GM19043 (cell line): ENCODE measurements around the gene MMS22L.

Experiments used
- ATAC-seq: cut with Tn5 transposase; IDR thresholded peaks from one replicate; pipeline ENCODE4 v1.9.1; 2021; ENCODE audit warnings: low read depth; ENCODE audit not compliant: unreplicated experiment

MMS22L gene, protein sequence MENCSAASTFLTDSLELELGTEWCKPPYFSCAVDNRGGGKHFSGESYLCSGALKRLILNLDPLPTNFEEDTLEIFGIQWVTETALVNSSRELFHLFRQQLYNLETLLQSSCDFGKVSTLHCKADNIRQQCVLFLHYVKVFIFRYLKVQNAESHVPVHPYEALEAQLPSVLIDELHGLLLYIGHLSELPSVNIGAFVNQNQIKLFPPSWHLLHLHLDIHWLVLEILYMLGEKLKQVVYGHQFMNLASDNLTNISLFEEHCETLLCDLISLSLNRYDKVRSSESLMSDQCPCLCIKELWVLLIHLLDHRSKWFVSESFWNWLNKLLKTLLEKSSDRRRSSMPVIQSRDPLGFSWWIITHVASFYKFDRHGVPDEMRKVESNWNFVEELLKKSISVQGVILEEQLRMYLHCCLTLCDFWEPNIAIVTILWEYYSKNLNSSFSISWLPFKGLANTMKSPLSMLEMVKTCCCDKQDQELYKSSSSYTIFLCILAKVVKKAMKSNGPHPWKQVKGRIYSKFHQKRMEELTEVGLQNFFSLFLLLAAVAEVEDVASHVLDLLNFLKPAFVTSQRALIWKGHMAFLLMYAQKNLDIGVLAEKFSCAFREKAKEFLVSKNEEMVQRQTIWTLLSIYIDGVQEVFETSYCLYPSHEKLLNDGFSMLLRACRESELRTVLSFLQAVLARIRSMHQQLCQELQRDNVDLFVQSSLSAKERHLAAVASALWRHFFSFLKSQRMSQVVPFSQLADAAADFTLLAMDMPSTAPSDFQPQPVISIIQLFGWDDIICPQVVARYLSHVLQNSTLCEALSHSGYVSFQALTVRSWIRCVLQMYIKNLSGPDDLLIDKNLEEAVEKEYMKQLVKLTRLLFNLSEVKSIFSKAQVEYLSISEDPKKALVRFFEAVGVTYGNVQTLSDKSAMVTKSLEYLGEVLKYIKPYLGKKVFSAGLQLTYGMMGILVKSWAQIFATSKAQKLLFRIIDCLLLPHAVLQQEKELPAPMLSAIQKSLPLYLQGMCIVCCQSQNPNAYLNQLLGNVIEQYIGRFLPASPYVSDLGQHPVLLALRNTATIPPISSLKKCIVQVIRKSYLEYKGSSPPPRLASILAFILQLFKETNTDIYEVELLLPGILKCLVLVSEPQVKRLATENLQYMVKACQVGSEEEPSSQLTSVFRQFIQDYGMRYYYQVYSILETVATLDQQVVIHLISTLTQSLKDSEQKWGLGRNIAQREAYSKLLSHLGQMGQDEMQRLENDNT

DNA sequence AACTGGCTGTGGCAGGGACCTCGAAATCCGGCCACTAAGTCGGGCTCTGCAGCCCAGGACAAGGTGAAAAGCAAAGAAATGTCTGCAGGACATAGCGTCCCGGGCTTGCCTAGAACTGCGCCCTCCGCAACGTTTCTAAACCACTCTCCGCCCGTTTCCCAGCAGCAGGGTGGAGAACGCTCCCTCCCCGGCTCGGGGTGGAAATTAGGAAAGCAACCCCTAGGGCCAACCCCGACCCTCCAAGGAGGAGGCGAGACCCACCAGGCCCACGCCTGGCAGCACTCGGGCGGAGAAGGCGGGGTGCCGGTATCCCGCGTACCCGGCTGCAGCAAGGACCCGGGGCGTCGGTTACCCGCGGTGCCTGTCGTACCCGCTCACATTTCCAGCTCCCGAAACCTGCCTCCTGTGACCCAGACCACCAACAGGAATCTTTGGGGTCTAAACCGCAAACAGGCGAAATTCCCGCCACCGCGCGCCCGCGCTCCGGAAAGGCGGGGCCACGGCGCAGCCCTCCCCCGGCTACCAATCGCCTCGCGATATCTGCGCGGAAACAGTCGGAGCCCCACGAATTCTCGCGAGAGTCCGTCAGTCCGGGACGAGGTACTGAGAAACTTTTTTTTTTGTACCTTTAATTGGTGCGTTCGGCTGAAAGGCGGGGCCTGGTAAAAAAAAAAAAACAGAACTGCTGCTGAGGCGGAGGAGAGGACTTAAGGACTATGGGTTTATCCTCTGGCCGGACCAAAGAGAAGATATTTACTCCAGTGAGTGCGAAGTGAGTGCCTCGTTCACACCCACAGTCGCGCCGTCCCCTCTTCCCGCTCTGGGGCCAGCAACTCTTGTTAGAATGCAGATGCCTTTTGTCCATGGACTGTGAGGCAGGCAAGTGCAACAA is at the start of gene MMS22L:
Gene MMS22L, minus strand, starts transcription at position 491 of the 892 bp plus-strand sequence. CDS start 739 bp downstream, outside the sequence.
- peak; percentile 94 for ATAC-seq

DNA sequence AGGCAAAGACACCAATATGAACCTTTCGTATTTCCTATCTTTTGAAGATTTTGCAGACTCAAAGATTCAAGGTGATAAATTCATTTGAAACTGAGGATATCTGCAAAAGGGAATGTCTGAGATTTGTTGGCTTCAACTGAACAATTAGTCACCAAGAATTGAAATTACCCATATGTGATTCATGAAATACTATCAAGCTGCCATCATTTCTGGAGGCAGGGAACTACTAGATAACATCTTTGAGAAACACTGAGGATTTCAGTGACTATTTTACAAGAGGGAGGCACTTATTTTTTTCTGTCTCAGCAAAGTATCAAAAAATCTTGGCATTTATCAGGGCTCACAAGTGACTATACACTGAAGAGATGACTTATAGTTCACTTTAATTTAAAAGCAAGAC is 39.8 kb upstream of the MMS22L start:
- no peak for ATAC-seq

DNA sequence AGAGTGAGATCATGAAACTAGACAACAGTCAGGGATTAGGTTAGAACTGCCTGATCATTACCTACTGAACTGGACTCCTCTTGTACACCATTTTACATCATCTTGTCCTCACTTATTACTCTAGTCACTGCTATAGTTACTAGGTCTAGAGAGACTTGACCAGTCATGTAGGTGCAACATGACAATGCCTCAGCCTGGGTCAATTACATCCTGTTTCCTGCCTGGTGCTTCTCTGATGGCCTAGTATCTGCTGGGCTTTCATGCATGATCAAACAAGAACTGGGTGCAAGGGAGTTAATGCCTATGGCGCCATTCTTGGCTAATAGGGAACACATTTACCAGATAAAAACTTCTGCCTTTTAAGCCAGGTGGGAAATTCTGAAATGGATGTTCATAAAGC is 39.2 kb upstream of the MMS22L start:
- no peak for ATAC-seq

DNA sequence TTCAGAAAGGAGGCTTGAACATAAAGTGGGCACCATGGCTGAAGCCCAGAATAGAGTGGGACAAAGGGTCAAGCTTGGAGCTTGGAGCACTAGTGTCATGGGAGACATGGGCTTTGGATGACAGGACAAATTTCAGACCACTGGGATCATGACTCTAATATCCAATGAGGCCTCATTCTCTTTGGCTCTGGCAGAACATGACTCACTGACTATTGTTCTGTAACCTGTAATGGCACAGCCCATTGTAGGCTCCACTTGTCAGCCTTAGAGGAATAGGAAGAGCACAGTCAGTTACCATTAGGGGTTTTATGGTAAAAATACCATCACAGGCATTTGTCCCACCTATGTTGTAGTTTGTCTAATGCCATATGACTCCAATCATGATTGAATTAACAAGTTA is 34.0 kb upstream of the MMS22L start:
- ATAC-seq: no peak

DNA sequence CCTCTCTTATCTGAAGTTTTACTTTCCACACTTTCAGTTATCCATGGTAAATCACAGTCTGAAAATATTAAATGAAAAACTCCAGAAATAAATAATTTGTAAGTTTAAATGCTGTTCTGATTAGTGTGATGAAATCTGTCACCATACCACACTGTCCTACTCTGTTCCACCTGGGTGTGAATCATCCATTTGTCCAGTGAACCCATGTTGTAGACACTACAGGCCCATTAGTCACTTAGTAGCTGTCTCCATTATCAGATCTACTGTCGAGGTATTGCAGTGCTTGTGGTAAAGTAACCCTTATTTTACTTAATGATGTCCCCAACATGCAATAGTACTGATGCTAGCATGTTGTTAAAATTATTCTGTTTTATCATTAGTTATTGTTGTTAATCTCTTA is 29.2 kb upstream of the MMS22L start:
- ATAC-seq: no peak

DNA sequence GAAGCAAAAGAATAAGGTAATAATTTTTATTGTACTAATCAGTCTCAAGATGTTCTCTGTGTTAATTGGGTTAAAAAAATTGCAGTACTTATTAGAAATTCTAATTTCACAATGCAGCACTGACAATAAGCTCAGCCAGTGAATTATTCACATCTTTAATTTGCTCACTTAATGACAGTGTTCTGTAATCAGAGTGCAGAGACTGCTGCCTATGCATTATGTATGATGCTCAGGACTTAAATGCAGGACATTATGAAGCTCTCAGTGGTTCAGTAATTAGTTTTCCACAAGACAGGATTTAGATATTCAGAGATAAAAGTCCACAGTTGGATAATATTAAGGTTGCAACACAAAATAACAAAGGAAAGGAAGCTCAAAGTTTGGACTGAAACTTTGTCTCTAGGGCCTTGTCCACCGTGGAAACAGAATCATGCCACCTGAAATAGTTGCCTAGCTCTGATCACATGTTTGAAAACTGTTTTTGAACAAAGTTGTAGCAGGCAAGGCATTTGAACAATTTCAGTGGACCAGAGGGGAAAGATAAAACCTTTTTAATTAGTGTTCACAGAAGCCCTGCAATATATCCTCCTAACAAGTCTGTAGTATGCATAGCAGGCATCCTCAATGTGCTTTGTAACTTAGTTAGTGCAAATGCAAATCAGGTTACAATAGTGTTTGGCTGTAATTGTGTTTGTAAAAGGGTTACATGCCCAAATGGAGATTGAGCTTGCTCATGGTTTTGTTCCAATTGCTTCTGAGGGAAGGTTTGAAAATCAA is 23.7 kb upstream of the MMS22L start:
- ATAC-seq: no peak

DNA sequence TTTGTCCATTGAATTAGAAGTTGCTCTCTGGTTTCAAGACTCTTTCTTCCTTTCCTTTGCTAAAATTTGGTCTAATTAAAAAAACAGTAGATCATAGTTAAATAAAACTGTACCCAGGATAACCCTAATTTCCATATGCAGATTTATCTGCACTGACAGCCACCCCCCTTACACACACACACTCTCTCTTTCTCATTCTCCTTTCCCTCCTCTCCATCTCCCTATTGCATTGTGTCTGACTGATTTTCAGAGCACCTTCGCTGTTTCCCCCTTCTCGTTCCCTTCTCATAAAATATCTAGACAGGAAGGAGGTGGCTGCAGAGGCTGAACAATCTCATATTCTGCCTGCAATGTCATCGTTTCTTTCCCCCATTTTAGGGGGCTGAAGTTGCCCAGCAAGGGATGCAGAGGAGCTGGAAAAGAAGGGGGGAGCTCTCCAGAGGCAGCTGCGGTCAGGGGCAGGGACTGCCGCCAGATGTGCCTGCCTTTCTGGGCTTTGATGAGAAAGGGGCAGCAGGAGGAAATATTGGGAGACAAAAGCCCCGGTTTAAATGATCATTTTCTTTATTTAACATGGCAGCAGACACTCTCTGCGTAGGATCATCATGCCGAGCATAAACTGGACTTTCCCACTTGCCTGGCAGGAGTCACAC is 22.5 kb upstream of the MMS22L start:
- no peak for ATAC-seq

DNA sequence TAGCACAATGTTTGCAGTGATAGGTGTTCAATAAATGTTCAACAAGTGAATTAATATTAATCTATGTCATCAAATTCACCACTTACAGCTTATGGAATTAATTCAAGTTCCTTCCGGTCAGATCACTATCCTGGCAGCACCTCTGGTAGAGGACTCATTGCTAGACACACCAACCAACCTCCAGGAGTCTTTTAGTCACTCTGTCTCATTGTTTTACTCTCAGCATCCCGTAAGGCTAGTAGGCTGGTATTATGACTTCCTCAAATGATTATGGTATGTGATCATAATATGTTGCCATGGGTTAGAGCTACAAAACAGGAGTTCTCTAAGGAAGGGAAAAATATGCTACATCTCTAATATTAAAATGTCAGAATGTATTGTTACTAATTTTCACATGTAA is 21.7 kb upstream of the MMS22L start:
- ATAC-seq: no peak

DNA sequence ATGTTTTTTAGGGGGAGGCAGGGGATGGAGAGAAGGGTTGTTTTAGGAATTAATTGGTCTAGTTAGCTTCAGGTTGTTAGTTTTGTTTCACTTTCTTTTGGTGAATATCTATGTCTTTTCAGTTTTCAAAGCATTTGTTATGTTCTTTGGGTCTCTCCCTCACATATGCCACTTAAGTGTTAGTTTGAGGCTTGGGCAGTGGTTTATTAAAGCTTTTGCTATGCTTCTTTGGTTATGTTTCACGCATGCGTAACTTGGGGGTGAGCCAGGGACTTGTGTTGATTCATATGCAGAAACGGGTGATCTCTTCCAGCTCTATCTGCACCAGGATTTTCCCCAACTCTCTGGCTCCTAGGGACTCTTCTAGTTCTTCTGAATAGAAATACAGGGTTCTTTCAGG is 11.4 kb upstream of the MMS22L start:
- no peak for ATAC-seq

DNA sequence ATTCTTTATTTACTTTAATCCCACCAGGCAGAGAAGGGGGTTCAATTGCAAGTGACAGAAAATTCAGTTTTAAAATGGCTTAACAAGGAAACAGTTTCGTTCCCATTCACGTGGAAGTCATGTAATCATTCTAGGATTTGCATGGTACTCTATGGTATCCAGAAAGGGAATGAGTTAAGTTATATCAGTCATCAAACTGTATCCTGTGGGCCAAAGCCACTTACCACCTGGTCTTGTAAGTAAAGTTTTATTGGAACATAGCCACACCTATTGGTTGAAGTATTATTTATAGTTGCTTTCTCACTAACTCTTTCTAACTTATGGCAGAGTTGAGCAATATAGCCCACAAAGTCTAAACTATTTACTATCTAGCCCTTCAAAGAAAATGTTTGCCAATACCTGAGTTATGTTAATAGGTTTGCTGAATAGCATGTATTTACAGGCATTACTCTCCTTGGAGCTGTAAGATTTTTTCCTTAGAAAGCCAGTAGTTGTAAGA is 10.2 kb upstream of the MMS22L start:
- no peak for ATAC-seq

DNA sequence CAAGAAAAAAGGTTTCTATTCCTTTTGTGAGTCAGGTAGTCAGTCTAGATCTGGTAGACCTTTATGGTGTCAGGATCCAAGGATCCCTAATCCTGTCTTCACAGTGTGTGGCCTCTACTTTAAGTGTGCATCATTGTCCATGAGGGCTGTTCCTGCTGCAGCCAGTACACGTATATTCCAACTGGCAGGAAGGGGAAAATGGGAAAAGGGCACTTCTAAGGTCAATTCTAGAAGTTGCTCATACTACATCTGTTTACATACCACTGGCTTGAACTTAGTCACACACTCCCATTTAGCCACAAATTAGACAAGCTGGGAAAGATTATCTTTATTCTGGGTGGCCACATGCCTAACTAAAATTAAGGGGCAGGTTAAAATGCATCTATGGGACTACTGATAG is 9.7 kb upstream of the MMS22L start:
- no peak for ATAC-seq

DNA sequence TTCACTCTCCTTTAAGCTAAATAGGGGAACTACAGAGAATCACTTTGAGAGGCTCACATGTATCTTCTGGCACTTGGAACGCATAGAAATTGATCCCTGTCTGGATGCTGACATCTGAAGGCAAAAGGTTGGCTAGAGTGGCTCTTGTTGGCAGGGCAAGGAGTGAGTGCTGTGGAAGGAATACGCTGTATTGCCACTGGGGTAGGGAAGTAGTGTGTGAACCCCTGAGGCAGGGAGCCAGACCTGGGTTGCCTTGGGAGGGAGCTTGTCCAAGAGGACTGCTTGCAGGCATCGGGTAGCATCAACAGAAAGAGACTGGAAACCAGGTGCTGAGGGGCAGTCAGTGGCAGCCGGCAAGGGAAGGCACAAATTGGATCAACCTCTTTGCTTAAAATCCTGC is 8.9 kb upstream of the MMS22L start:
- no peak for ATAC-seq

DNA sequence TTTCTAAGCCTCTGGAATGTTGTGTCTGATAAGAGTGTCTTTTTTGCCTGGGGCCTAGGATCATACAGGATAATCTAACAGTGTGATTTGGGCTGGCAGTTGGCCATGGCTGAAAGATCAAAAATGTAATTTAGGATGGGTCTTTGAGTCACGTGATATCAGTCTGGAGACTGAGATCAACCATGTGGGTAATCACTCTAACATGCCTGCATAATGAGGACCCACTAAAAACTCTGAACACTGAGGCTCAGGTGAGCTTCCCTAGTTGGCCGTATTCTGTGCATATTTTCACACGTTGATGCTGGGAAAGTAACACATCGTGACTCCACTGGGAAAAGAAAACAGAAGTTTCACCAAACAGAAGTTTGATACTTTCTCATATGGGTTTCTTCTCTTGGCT is 6.3 kb upstream of the MMS22L start:
- ATAC-seq: no peak

DNA sequence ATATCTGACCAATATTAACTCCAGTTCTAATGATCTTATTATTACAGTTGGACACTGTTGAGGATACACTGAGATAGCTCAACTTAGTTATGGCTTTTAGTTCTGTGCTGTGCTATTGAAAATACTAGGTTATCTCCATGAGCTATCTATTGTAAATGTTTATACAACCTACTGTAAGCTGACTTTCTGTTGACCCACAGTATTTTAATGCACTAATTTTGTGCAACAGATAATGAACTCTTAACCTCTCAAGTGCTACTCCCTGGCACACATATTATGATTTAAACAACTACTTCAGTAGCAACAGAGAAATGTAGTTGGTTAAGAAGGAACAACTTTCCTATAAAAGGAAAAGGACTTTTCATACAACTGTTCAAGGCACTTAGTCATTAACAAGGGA is 5.2 kb upstream of the MMS22L start:
- no peak for ATAC-seq

DNA sequence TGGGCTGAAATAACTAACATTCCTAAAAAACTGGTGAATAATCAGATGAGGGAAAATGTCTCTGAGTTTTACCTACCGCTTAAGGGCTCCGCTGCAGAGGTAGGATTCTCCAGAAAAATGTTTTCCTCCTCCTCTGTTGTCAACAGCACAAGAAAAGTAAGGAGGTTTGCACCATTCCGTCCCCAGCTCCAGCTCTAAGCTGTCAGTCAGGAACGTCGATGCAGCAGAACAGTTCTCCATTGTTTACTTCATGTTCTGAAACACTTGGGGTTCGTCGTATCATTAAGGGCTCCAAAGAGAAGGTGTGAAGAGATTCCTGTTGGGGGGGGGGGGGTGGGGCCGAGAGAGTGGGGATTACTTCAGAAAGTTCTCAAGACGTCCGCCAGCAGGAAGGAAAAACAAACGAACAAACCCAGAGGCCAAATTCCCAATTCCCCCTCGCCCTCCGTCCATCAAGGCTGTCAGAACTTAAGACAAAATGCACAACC is 734 bp downstream of the MMS22L start:
- peak; percentile 0 for ATAC-seq

DNA sequence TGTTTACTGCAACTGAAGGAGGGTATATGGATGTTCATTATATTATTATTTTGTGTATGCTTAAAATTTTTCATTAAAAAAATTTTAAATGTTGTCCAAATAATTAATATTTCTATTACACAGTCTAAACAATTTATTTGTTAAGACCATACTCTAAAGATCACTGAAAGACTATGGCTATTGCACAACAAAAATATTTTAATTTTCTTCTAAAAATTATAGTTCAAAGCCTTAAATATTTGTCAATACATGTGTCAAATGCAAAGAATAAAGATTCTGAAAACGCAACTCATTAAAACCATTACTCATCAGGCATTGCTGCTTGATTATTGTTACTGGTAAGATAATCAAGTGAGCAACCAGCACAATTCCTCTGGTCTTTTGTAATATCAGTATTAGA is 2.2 kb downstream of the MMS22L start:
- ATAC-seq: no peak

DNA sequence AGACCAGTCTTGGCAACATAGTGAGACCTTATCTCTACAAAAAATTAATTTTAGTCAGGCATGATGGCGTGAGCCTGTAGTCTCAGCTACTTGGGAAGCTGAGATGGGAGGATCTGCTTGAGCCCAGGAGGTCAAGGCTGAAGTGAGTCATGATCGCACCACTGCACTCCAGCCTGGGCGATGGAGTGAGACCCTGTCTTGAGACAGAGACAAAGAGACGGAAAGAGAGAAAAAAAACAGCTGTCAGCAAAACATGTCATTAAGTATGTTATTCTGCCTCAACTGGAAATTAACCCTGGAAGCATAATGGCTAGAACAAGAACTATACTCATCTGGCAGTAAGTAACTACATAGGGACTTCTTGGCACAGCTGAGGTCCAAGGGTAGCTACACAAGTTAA is 7.2 kb downstream of the MMS22L start:
- no peak for ATAC-seq

DNA sequence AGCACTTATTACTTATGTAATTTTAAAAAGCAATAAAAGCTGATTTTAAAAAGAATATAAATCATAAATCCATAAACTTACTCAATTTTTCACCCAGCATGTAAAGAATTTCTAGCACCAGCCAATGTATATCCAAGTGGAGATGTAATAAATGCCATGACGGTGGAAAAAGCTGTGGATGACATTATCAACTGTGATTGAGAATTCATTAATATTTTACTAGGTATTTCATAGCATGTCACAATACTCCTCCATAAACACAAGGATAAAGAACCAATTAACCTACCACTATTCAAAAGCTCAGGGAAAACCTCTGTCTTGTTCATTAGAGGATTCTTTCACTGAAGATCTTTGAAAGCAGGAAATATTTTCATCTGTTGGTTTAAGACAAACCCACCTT is 13.2 kb downstream of the MMS22L start:
- no peak for ATAC-seq
